Ascending aorta (tissue), 2 donors: Measurements from ENCODE around the gene TTC3. TPM values are rescaled to one million over a fixed set of nuclear protein-coding genes. Genes with fewer than 3 reads are reported as not detected.

ENCODE experiments used
- DNase-seq, 2 donors: peaks; one replicate each; pipeline ENCODE4 v3.0.0-alpha.2; 2019; ENCODE audit warnings: low spot score in 2 of 2
- H3K27ac ChIP-seq, 2 donors: fragments of 200-600 bp; sonication (generic); one replicate each; pipeline ENCODE4 v1.5.1; 2016 to 2017; ENCODE audit warnings: mild to moderate bottlenecking in 1 of 2
- H3K27me3 ChIP-seq: fragments of 200-600 bp; sonication (generic); one replicate; pipeline ENCODE4 v1.5.1; 2017
- H3K36me3 ChIP-seq, 2 donors: fragments of 200-600 bp; sonication (generic); one replicate each; pipeline ENCODE4 v1.5.1; 2016
- H3K4me1 ChIP-seq, 2 donors: fragments of 200-600 bp; sonication (generic); one replicate each; pipeline ENCODE4 v1.5.1; 2016 to 2017; ENCODE audit warnings: mild to moderate bottlenecking in 1 of 2
- H3K4me3 ChIP-seq, 2 donors: fragments of 200-600 bp; sonication (generic); one replicate each; pipeline ENCODE4 v1.5.1; 2016 to 2017; ENCODE audit warnings: mild to moderate bottlenecking in 1 of 2
- H3K9me3 ChIP-seq, 2 donors: fragments of 200-600 bp; sonication (generic); one replicate each; pipeline ENCODE4 v1.5.1; 2016
- CTCF ChIP-seq, 3 experiments: fragments of 200-600 bp in 2 of 3; fragments of 450-650 bp in 1 of 3; sonication (generic) in 2 of 3; IDR thresholded peaks; one replicate each; pipeline ENCODE4 v1.5.1; 2016 to 2019; ENCODE audit warnings: antibody characterized with exemption in 3 of 3, mild to moderate bottlenecking in 1 of 3, moderate library complexity in 1 of 3
- intact Hi-C: fragments of 100-400 bp; cut with DNase I; formaldehyde crosslinking; loops from one replicate; pipeline ENCODE4 v1.15.1; 2023
- total RNA-seq: library from RNA; depleted of rRNA; stranded (reverse); fragments of >200 nt; gene quantifications from one replicate; pipeline ENCODE4 v1.1.0, GENCODE V29; 2016

TTC3 gene
- total RNA-seq, 1 donor from 2014 or later: 70.7 TPM

GRCh38 chr21:37193006-37193405 is 120.0 kb downstream of the TTC3 start:
- Histone ChIP-seq H3K4me1 (no peaks in the 10 kb centered on the region), H3K27ac (no peak overlapping the region), H3K27me3 (no peaks in the 10 kb centered on the region), H3K9me3 (no peaks in the 10 kb centered on the region), H3K4me3 (no peak overlapping the region), H3K36me3 (peaks cover 33 to 67% of the 10 kb centered on the region in 2 donors)
- DNase-seq: no peak
- TF ChIP-seq CTCF (IDR thresholded peaks at IDR 0.05): no peak
- intact Hi-C loops: no loop called here

DNA sequence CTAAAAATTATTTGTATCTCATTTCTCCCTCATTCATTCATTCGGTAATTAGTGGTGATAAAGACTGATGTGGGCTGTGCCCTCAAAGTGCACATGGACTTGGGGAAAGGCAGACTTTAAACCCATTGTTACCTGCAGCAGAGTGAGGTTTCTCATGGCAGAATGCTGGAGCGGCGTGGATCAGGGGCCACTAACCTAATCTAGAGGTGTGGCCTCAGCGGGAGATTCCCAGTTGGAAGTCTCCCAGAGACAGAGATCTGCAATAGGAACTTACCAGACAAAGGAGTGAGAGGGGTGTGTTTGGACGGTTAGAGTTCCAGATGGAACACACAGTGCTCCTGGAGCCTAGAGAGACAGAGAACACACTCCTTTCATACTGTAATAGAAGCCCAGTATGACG is 120.6 kb downstream of the TTC3 start:
- intact Hi-C loops: no loop called here
- no peak overlapping the region for H3K27ac ChIP-seq
- no peaks in the 10 kb centered on the region for H3K27me3 ChIP-seq
- no peaks in the 10 kb centered on the region for H3K9me3 ChIP-seq
- peaks cover 37 to 67% of the 10 kb centered on the region in 2 donors for H3K36me3 ChIP-seq
- H3K4me1 ChIP-seq: no peaks in the 10 kb centered on the region
- TF ChIP-seq CTCF (IDR thresholded peaks at IDR 0.05): no peak
- DNase-seq: no peak
- H3K4me3 ChIP-seq: no peak overlapping the region

DNA sequence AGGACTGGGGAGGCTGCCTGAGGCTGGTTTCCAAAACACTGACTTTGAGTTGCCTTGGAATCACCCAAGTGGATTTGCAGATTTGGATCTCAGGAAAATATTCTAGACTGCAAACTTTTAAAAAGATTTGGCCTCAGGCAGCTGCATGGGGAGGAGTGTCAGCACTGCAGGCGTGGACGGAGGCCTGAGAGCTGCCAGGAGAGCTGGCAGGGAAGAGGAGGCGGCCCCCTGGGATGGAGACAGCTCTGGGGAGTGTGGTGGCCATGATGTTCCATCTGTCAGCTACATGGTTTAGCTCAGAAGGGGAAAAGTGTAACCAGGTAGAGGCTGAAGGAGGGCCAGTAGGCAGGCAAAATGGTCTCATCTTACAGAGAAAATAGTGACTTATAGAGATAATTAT is 122.0 kb downstream of the TTC3 start:
- DNase-seq: no peak
- Histone ChIP-seq H3K9me3 (no peaks in the 10 kb centered on the region), H3K4me1 (no peaks in the 10 kb centered on the region), H3K27ac (no peak overlapping the region), H3K36me3 (peaks cover 33 to 67% of the 10 kb centered on the region in 2 donors), H3K27me3 (no peaks in the 10 kb centered on the region), H3K4me3 (no peak overlapping the region)
- intact Hi-C loops: no loop called here
- TF ChIP-seq CTCF (IDR thresholded peaks at IDR 0.05): no peak

- Histone ChIP-seq H3K9me3 (no peaks in the 10 kb centered on the region), H3K27ac (no peak overlapping the region), H3K4me3 (no peak overlapping the region), H3K36me3 (peaks cover 32 to 70% of the 10 kb centered on the region in 2 donors), H3K27me3 (no peaks in the 10 kb centered on the region), H3K4me1 (no peaks in the 10 kb centered on the region)
- intact Hi-C loops: no loop called here
- DNase-seq: no peak
- TF ChIP-seq CTCF (IDR thresholded peaks at IDR 0.05): no peak
Measured at GRCh38 chr21:37195610-37196009, 122.6 kb downstream of the TTC3 start.

DNA sequence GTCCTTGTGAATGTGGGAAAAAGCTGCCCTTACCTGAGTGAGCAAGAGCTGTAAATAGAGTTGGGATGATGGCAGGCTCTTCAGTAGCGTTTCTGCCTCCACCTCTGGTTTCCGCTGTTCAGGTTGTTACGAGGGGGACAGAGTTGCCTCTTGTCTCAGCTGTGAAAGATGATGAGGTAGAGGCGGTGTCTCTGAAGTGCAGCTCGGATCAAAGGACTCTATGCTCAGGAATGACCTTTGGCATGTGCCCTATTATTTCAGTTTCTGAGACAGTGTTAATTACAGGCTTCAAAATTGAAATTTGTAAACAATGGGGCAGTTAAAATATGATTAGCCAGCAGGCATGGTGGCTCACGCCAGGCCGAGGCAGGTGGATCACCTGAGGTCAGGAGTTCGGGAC is 123.8 kb downstream of the TTC3 start:
- no peak for TF ChIP-seq CTCF (IDR thresholded peaks at IDR 0.05)
- no peaks in the 10 kb centered on the region for H3K9me3 ChIP-seq
- no peak for DNase-seq
- no peak overlapping the region for H3K4me3 ChIP-seq
- H3K36me3 ChIP-seq: peaks cover 35 to 73% of the 10 kb centered on the region in 2 donors
- H3K27me3 ChIP-seq: no peaks in the 10 kb centered on the region
- intact Hi-C loops: no loop called here
- H3K27ac ChIP-seq: no peak overlapping the region
- no peaks in the 10 kb centered on the region for H3K4me1 ChIP-seq

DNA sequence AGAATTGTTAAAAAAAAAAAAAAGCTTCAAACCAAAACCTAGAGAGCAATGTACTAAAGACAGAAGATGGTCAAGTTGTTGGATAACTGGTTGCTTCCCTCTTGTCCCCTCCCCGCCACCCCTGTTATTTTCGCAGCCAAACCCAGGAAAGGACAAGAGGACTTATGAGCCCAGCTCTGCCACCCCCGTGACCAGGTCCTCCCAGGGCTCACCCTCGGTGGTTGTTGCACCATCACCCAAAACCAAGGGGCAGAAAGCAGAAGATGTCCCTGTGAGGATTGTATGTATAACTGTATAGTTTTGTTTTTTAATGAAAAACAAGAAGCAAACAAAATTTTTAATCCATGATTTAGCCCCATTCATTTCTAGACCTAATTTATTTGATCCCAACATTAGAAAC is 124.7 kb downstream of the TTC3 start:
- intact Hi-C loops: no loop called here
- Histone ChIP-seq H3K4me3 (no peak overlapping the region), H3K36me3 (peaks cover 37 to 75% of the 10 kb centered on the region in 2 donors), H3K27ac (no peak overlapping the region), H3K27me3 (no peaks in the 10 kb centered on the region), H3K4me1 (no peaks in the 10 kb centered on the region), H3K9me3 (no peaks in the 10 kb centered on the region)
- no peak for DNase-seq
- no peak for TF ChIP-seq CTCF (IDR thresholded peaks at IDR 0.05)
